ENCODE data around the gene SLC6A9.

The SLC6A9 gene

GRCh38 chr1:44047131-44047530 is 15.9 kb upstream of the SLC6A9 start:
- no peak for DNase-seq

- DNase-seq, result no peak
These were observed 13.8 kb upstream of the SLC6A9 start for GRCh38 chr1:44045064-44045463.

GRCh38 chr1:44044071-44044801 is 13.0 kb upstream of the SLC6A9 start:
- no peak for DNase-seq

- DNase-seq, result no peak
These were observed 12.2 kb upstream of the SLC6A9 start for GRCh38 chr1:44043176-44044070.

- DNase-seq, result no peak
These were observed 9.6 kb upstream of the SLC6A9 start for GRCh38 chr1:44040846-44041245.

- DNase-seq, result no peak
These were observed 9.2 kb upstream of the SLC6A9 start for GRCh38 chr1:44040418-44040817.

GRCh38 chr1:44038876-44039657 is 7.8 kb upstream of the SLC6A9 start:
- no peak for DNase-seq

GRCh38 chr1:44037154-44037553 is 5.9 kb upstream of the SLC6A9 start:
- DNase-seq, result no peak

GRCh38 chr1:44036409-44037139 is 5.3 kb upstream of the SLC6A9 start:
- DNase-seq, result no peak

- no peak for DNase-seq
These were observed 4.6 kb upstream of the SLC6A9 start for GRCh38 chr1:44035726-44036408.

- no peak for DNase-seq
These were observed 3.9 kb upstream of the SLC6A9 start for GRCh38 chr1:44034976-44035716.

- no peak for DNase-seq
These were observed 3.2 kb upstream of the SLC6A9 start for GRCh38 chr1:44034423-44034822.

- DNase-seq, result no peak
These were observed 2.5 kb upstream of the SLC6A9 start for GRCh38 chr1:44033756-44034155.

- no peak for DNase-seq
These were observed 1.8 kb upstream of the SLC6A9 start for GRCh38 chr1:44033041-44033575.

GRCh38 chr1:44032170-44032790 is 1.0 kb upstream of the SLC6A9 start:
- no peak for DNase-seq

- DNase-seq, result no peak
These were observed 534 bp downstream of the SLC6A9 start for GRCh38 chr1:44030605-44031251.

GRCh38 chr1:44029911-44030604 is 1.2 kb downstream of the SLC6A9 start:
- DNase-seq, result no peak

GRCh38 chr1:44029260-44029910 is 1.9 kb downstream of the SLC6A9 start:
- DNase-seq, result no peak

- DNase-seq, result no peak
These were observed 3.9 kb downstream of the SLC6A9 start for GRCh38 chr1:44027320-44027719.
